HG02571 (cell line): ENCODE results near the gene CTDSP2.
"Not testable (repeated sequence)": the region's sequence is repeated elsewhere in the genome, so short reads cannot be mapped to it uniquely, and the experiment has no call there.

Experiments used
- ATAC-seq: cut with Tn5 transposase; IDR thresholded peaks from one replicate; pipeline ENCODE4 v1.9.1; 2021; ENCODE audit warnings: mild to moderate bottlenecking, moderate library complexity; ENCODE audit not compliant: unreplicated experiment

CTDSP2 gene

GRCh38 chr12:57882575-57882974 is 36.0 kb upstream of the CTDSP2 start:
- ATAC-seq: no peak

- no peak for ATAC-seq
Observed at GRCh38 chr12:57881475-57881874, 34.9 kb upstream of the CTDSP2 start.

- ATAC-seq: not testable (repeated sequence)
Observed at GRCh38 chr12:57881035-57881434, 34.5 kb upstream of the CTDSP2 start.

- ATAC-seq: no peak
Observed at GRCh38 chr12:57877876-57878275, 31.3 kb upstream of the CTDSP2 start.

GRCh38 chr12:57875753-57876547 is 29.4 kb upstream of the CTDSP2 start:
- ATAC-seq: no peak

- ATAC-seq: no peak
Observed at GRCh38 chr12:57874166-57875108, 27.9 kb upstream of the CTDSP2 start.

GRCh38 chr12:57872362-57872761 is 25.8 kb upstream of the CTDSP2 start:
- ATAC-seq: no peak

- ATAC-seq: no peak
Observed at GRCh38 chr12:57869927-57870318, 23.4 kb upstream of the CTDSP2 start.

GRCh38 chr12:57869298-57869926 is 22.9 kb upstream of the CTDSP2 start:
- no peak for ATAC-seq

- ATAC-seq: no peak
Observed at GRCh38 chr12:57868851-57869268, 22.3 kb upstream of the CTDSP2 start.

GRCh38 chr12:57868221-57868620 is 21.7 kb upstream of the CTDSP2 start:
- ATAC-seq: no peak

- no peak for ATAC-seq
Observed at GRCh38 chr12:57866308-57867019, 19.9 kb upstream of the CTDSP2 start.

GRCh38 chr12:57865084-57865751 is 18.7 kb upstream of the CTDSP2 start:
- peak; percentile 78 for ATAC-seq

- ATAC-seq: no peak
Observed at GRCh38 chr12:57864442-57865083, 18.0 kb upstream of the CTDSP2 start.

GRCh38 chr12:57863676-57864075 is 17.1 kb upstream of the CTDSP2 start:
- no peak for ATAC-seq

- no peak for ATAC-seq
Observed at GRCh38 chr12:57861967-57862366, 15.4 kb upstream of the CTDSP2 start.

GRCh38 chr12:57860883-57861282 is 14.4 kb upstream of the CTDSP2 start:
- not testable (repeated sequence) for ATAC-seq

GRCh38 chr12:57859121-57859520 is 12.6 kb upstream of the CTDSP2 start:
- ATAC-seq: no peak

GRCh38 chr12:57858123-57858522 is 11.6 kb upstream of the CTDSP2 start:
- not testable (repeated sequence) for ATAC-seq

- ATAC-seq: no peak
Observed at GRCh38 chr12:57854965-57855364, 8.4 kb upstream of the CTDSP2 start.
